Measurements from ENCODE around the gene PARD6A. TPM values are rescaled to one million over a fixed set of nuclear protein-coding genes. Genes with fewer than 3 reads are reported as not detected.

The PARD6A gene
- total and polyA plus RNA-seq, 2 donors (not counting 1 experiment from before 2014, with no cell fraction given), result 0.36 to 4.8 TPM

GRCh38 chr16:67663877-67664222 lies 3.1 kb downstream of the PARD6A start:
- Histone ChIP-seq H3K4me2 (ENCODE audit: extremely low read depth, insufficient read depth, low read length) (no peak overlapping the region), H3K27me3 (ENCODE audit: control insufficient read depth, insufficient read depth, low read length) (no peaks in the 10 kb centered on the region), H3K27ac (ENCODE audit: insufficient read depth, low read length) (no peak overlapping the region), H3K9ac (ENCODE audit: insufficient read depth, low read length) (no peak overlapping the region), H2AFZ (ENCODE audit: low read length) (no peak overlapping the region), H3K4me3 (replicated peaks in 1 of 4; ENCODE audit: control extremely low read depth in 1 of 4, insufficient read depth in 1 of 4, low read depth in 3 of 4, low read length in 4 of 4) (no peak overlapping the region), H3K9me3 (ENCODE audit: control insufficient read depth, insufficient read depth, low read depth, low read length) (no peaks in the 10 kb centered on the region), H3K36me3 (ENCODE audit: control insufficient read depth, insufficient read depth, low read length) (peaks cover 2% of the 10 kb centered on the region), H3K4me1 (ENCODE audit: control insufficient read depth, extremely low read depth, insufficient read depth, low read length) (peaks cover 20% of the 10 kb centered on the region), H3K79me2 (ENCODE audit: control insufficient read depth, insufficient read depth, low read length) (no peaks in the 10 kb centered on the region), H4K20me1 (ENCODE audit: control insufficient read depth, extremely low read depth, insufficient read depth, low read length) (no peaks in the 10 kb centered on the region)
- no peak for TF ChIP-seq EZH2 (IDR thresholded peaks at IDR 0.05; ENCODE audit: low read length, missing control alignments)
- no peak for TF ChIP-seq CTCF (conservative IDR thresholded peaks at IDR 0.05 in 1 of 2, IDR thresholded peaks at IDR 0.05 in 1 of 2; ENCODE audit: low read depth in 1 of 2, low read length in 2 of 2)
- DNase-seq (ENCODE audit: low read depth in 2 of 2), result no peak

- Histone ChIP-seq H3K9ac (ENCODE audit: insufficient read depth, low read length) (no peak overlapping the region), H3K4me3 (replicated peaks in 1 of 4; ENCODE audit: control extremely low read depth in 1 of 4, insufficient read depth in 1 of 4, low read depth in 3 of 4, low read length in 4 of 4) (no peak overlapping the region), H3K27me3 (ENCODE audit: control insufficient read depth, insufficient read depth, low read length) (no peaks in the 10 kb centered on the region), H3K9me3 (ENCODE audit: control insufficient read depth, insufficient read depth, low read depth, low read length) (no peaks in the 10 kb centered on the region), H2AFZ (ENCODE audit: low read length) (no peak overlapping the region), H3K4me2 (ENCODE audit: extremely low read depth, insufficient read depth, low read length) (no peak overlapping the region), H4K20me1 (ENCODE audit: control insufficient read depth, extremely low read depth, insufficient read depth, low read length) (no peaks in the 10 kb centered on the region), H3K36me3 (ENCODE audit: control insufficient read depth, insufficient read depth, low read length) (peaks cover 2% of the 10 kb centered on the region), H3K27ac (ENCODE audit: insufficient read depth, low read length) (no peak overlapping the region), H3K79me2 (ENCODE audit: control insufficient read depth, insufficient read depth, low read length) (no peaks in the 10 kb centered on the region), H3K4me1 (ENCODE audit: control insufficient read depth, extremely low read depth, insufficient read depth, low read length) (peaks cover 19% of the 10 kb centered on the region)
- DNase-seq (ENCODE audit: low read depth in 2 of 2), result no peak
- no peak for TF ChIP-seq EZH2 (IDR thresholded peaks at IDR 0.05; ENCODE audit: low read length, missing control alignments)
- no peak for TF ChIP-seq CTCF (conservative IDR thresholded peaks at IDR 0.05 in 1 of 2, IDR thresholded peaks at IDR 0.05 in 1 of 2; ENCODE audit: low read depth in 1 of 2, low read length in 2 of 2)
Measured at GRCh38 chr16:67664258-67664657, 3.5 kb downstream of the PARD6A start.

GRCh38 chr16:67664871-67665270 lies 4.1 kb downstream of the PARD6A start:
- H3K9me3 ChIP-seq (ENCODE audit: control insufficient read depth, insufficient read depth, low read depth, low read length), result no peaks in the 10 kb centered on the region
- H3K4me3 ChIP-seq (replicated peaks in 1 of 4; ENCODE audit: control extremely low read depth in 1 of 4, insufficient read depth in 1 of 4, low read depth in 3 of 4, low read length in 4 of 4), result no peak overlapping the region
- H3K27me3 ChIP-seq (ENCODE audit: control insufficient read depth, insufficient read depth, low read length), result no peaks in the 10 kb centered on the region
- H3K9ac ChIP-seq (ENCODE audit: insufficient read depth, low read length), result no peak overlapping the region
- H2AFZ ChIP-seq (ENCODE audit: low read length), result no peak overlapping the region
- TF ChIP-seq EZH2 (IDR thresholded peaks at IDR 0.05; ENCODE audit: low read length, missing control alignments) (no peak), CTCF (conservative IDR thresholded peaks at IDR 0.05 in 1 of 2, IDR thresholded peaks at IDR 0.05 in 1 of 2; ENCODE audit: low read depth in 1 of 2, low read length in 2 of 2) (no peak)
- no peak overlapping the region for H3K4me2 ChIP-seq (ENCODE audit: extremely low read depth, insufficient read depth, low read length)
- no peaks in the 10 kb centered on the region for H3K79me2 ChIP-seq (ENCODE audit: control insufficient read depth, insufficient read depth, low read length)
- peaks cover 2% of the 10 kb centered on the region for H3K36me3 ChIP-seq (ENCODE audit: control insufficient read depth, insufficient read depth, low read length)
- DNase-seq (ENCODE audit: low read depth in 2 of 2), result no peak
- H3K4me1 ChIP-seq (ENCODE audit: control insufficient read depth, extremely low read depth, insufficient read depth, low read length), result peaks cover 17% of the 10 kb centered on the region
- no peak overlapping the region for H3K27ac ChIP-seq (ENCODE audit: insufficient read depth, low read length)
- no peaks in the 10 kb centered on the region for H4K20me1 ChIP-seq (ENCODE audit: control insufficient read depth, extremely low read depth, insufficient read depth, low read length)

Measured in fibroblast of lung (primary cell).